ENCODE results near the gene KIF6.

DNA sequence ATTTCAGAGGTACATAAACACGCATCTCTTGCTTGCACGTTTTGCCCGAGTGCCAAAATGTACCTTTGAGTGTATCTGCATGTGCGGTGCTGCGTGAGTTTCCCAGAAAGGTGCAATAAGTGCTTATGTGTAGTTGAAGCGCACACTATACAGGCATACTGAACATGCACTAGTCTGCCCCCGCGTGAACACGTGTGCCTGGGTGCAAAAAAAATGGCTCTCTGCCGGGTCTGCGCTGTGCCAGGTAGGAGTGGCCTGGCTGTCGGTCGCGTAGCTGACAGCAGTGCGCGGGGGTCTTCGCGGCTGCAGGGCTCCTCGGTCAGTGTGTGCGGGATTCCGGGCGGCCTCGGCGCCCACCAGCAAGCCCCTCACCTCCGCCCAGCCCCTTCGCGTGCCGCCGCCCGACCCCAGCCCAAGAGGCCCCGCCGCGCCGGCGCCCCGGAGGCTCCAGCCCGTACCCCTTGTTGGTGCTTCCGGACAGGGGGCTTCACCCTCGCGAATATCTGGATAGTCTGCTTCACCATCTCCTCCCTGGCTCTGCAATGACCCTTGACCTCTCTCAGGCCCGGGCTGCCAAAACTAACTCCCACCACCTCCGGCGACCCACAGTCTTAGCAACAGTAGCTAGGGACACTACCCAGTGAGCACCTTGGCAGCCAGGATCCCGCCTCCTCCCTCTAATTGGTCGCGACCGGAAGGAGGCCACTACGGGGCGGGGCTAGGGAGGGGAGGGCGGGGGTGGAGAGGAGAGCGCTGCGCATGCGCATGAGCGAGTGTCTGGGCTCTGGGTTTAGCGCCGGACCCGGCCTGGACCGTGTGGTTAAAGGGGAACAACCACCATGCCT is at the start of gene KIF6:
- TF ChIP-seq, protein P1, sequence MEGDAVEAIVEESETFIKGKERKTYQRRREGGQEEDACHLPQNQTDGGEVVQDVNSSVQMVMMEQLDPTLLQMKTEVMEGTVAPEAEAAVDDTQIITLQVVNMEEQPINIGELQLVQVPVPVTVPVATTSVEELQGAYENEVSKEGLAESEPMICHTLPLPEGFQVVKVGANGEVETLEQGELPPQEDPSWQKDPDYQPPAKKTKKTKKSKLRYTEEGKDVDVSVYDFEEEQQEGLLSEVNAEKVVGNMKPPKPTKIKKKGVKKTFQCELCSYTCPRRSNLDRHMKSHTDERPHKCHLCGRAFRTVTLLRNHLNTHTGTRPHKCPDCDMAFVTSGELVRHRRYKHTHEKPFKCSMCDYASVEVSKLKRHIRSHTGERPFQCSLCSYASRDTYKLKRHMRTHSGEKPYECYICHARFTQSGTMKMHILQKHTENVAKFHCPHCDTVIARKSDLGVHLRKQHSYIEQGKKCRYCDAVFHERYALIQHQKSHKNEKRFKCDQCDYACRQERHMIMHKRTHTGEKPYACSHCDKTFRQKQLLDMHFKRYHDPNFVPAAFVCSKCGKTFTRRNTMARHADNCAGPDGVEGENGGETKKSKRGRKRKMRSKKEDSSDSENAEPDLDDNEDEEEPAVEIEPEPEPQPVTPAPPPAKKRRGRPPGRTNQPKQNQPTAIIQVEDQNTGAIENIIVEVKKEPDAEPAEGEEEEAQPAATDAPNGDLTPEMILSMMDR (IDR thresholded peaks at IDR 0.05), result no peak
- no peak for TF ChIP-seq POLR2A (IDR thresholded peaks at IDR 0.05)
